Activated T-helper 1 cell treated with Interleukin-2 at 50 U/mL for 16 hours (primary cell): ENCODE results near the gene RHEB.
A peak's percentile ranks its signal among the peaks of the same experiment; 100 is the strongest.

Experiments
- DNase-seq: peaks from one replicate; pipeline ENCODE4 v3.0.0-alpha.2; 2020; ENCODE audit warnings: low read depth

Gene RHEB

DNA sequence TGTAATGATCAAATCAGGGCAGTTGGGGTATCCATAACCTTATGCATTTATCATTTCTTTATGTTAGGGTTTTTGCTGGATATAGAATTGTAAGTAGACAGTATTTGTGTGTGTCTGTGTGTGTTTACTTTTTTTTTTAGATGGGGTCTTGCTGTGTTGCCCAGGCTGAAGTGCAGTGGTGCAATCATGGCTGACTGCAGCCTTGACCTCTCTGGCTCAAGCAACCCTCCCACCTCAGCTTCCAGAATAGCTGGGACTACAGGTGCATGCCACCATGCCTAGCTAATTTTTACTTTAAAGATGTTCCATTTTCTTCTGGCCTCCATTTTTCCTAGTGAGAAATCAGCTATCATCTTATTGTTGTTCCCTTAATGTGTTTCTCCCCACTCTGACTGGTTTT lies 10.1 kb upstream of the RHEB start:
- no peak for DNase-seq

DNA sequence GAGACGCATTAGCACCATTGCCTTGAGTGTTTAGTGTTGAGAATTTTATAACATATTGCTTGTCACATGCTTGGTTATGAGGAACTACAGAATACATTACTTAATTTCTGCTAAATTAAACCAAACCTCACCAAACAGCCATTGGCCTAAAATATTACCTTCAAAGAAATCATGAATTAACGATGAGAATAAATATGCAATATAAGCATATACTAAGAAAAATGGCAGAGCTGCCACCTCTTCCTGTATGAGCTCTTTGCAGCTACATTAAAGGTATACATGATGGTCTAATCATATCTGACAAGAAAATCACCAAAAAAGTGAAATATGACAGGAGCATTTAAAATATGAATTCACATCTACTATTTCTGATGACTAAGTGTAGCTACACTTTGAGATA lies 5.2 kb upstream of the RHEB start:
- no peak for DNase-seq

DNA sequence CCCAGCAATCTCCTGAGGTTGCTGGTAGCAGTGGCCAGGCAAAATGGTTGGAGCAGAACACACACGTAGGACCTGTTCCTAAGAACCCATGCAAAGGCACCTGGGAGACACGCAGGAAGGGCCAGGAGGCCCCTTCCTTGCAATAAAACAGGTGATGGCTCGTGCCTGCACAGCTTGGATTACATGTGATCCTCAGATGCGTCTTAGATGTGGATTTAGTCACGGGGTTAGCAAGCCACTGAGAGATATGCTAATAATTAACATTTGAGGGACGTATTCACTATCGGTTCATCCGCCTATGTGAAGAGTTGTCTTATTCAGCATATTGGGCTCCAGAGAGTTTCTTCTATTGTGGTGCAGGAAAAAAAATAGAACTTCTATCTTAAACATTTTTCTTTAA lies 4.6 kb upstream of the RHEB start:
- no peak for DNase-seq

DNA sequence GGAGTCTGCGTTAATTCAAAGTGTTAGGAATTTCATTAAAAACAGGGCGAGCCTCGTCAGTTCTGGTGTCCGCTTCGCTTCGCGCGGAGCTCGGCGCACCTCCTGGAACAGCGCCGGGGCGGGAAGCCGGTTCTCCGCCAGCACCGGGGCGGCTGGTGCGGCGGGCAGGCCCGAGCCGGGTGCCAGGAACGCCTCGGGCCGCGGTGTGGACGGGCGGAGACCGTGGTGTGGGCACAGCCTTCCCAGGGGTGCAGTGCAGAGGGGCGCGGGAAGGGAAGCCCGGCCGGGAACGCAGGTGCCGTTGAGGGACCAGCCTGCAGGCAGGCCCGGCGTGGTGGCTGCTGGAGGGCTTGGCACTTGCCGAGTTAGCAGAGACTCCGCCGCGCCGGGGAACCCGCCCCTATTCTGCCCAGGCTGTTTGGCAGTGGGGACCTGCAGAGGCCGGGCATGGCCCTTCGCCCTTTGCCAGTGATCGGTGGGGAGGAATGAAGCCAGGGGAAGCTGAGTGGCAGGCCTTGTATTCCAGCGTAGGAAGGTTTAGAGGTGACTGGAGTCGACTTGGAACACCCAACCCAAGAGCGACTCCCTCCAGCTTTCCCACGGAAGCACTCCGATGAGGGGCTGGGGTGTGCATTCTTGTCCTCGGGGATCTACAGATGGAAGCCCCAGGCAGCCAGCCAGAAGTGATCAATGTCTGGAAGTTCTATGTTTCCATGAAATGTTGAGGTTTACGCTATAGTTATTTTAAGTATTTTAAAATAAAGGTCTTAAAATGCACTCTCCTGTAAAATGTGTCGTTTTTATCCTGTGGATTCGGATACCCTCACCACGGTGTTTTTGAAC lies 945 bp upstream of the RHEB start:
- DNase-seq: peak; percentile 4

DNA sequence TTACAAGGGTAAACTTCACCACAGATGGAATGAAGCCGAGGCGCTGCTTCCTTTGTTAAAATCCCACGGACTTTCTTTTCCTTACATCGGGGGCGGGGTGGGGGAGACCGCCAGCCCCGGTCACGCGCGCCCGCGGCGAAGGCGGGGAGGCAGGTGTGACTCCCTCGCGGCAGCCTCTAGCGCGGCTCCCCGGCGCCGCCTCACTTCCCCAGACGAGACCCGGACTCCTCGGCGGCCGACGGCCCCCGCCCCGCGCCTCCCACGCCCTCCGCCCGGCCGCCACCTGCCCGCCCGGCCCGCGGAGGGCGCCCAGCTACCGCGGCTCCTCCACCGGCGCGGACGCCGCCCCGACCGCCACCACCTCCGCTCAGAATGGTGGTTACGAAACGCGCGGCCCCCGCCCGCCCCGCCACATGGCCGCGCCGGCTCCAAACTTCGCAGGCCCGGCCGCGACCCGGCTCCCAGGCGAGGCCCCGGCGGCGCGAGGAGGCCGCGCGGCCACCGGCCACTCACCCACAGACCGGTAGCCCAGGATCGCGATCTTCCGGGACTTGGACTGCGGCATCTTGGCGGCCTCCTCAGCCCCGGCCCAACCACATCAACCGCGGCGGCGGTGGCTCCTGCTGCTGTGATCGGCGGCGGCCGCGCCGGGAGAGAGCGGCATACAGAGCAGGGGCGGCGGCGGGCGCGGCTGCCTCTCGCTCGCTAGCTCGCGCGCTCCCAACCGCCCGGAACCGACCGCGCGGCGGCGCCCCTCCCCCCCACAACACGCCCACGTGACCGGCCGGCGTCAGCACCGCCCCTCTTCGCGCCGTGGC lies 539 bp downstream of the RHEB start:
- peak; percentile 59 for DNase-seq

DNA sequence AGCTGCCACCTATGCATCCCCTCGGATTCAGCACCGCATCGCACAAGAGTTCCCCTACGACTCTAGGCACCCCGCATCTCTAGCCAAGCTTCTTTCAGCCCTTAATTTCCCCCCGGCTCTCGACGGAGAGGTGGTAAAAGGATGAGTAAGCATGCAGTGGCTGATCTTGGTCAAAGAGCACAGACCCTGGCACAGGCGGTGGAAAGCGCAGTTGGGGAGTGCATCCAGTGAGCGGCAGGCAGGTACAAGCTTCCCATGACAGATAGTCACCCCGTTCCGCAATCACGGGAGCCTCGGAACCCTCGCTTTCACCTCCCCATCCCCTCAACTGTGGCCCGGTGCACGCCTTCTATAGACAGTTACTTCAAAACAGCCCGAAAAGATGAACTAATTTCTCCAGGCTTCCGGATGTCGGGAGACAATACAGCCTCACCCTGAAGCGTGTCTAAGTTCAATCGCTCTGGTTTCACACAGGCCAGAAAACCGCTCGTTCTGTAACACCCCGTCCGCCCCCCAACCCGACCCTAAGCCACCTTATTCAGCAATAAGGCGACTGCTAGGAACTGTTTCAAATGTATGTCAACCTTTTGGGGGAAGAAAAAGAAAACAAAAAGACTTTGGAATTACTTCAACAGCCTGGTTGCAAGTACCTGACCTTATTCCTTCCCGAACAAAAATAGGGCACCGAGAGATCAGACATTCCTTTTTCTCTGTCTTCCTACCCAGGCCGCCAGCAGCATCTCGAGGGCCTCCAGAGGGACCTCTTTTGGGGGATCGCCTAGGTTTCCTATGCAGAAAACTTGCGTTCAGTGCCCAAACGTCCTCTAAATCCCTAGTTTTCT lies 1.4 kb downstream of the RHEB start:
- DNase-seq: peak; percentile 10

DNA sequence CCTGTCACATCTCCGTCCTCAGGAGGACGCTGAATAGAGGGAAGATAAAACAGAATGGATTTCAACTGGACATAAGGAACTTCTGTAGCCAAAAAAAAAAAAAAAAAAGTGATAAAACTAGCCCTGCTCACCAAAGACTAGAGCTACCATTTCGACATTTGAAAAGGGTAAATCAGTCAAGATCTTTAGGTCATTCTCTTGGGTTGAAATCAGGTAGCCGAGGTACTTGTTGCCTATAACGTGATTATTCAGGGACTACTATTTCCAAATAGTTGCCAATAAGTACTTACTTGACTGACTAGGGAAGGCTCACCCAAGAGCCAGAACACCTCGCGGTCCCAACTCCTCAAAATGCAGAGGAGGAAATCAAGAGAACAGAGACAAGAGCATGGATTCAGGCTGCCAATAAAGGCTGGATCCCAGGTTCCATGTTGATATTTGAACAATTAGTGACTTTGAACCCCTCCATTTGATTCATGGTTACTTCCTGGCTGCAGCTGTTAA lies 2.0 kb downstream of the RHEB start:
- no peak for DNase-seq

DNA sequence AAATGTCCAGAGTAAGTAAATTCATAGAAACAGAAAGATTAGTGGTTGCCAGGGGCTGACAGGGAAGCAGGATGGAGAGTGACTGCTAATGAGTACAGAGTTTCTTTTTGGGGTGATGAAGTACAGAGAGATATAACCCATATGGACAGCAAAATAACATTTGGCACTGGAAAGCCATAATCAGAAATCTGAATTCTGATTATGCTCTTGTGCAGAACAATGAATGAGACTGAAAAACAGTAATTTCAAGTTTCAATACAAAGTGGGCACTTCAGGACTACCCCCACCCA lies 4.5 kb downstream of the RHEB start:
- DNase-seq: no peak

DNA sequence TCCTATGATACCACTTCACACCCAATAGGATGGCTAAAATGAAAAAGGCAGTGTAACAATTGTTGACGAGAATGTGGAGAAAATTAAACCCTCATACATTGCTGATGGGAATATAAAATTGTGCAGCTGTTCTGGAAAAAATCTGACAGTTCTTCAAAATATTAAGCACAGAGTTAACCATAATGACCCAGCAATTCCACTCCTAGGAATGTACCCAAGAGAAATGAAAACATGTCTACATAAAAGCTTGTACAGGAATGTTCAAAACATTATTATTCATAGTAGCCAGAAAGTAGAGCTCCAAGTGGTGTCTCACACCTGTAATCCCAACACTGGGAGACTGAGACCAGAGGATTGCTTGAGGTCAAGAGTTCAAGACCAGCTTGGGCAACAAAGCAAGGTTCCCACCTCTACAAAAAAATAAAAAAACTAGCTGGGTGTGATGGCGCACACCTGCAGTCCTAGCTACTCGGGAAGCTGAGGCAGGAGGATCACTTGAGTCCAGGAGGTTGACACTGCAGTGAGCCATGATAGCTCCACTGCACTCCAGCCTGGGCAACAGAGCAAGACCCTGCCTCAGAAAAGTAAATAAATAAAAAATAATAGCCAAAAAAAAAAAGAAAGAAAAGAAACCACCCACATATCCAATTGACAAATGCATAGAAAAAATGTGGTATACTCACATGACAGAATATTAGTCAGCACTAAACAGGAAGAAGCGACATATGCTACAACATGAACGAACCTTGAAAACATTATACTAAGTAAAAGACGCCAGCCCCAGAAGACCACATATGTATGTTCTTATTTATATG lies 5.0 kb downstream of the RHEB start:
- no peak for DNase-seq

DNA sequence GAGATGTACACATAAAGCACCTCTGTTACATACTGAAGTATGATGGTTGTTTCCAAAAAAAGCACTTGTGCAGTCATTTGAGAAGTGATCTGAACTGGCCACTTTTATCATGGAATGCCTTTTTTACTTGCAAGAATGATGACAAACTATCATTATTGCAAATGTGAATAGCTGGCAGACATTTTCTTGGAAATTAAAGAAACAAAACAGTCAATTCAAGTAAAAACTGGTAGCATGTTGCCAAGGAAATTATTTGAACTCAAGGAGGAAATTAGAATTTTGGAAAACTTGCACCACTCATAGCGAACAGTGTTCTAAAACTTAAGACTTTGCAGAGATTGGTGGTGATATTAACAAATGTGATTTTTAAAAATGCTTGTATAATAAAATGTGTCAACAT lies 6.6 kb downstream of the RHEB start:
- DNase-seq: no peak

DNA sequence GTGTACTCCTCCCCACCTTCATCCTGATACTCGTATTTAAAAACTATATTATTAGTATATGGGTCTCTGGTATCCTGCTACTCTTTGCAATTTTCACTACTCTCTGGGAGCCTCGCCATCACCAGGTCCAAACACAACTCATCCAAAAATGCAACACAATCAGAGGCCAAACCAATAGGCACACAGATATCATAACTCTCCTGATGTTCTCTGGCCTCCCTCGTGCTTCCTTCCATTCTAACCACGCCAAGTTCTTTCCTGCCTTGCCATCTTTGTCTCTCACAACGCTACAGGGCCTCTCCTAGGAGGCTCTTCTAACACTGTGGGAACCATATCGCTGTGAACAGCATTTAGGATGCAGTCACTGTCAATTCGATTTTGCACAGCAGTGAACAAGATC lies 7.3 kb downstream of the RHEB start:
- no peak for DNase-seq

DNA sequence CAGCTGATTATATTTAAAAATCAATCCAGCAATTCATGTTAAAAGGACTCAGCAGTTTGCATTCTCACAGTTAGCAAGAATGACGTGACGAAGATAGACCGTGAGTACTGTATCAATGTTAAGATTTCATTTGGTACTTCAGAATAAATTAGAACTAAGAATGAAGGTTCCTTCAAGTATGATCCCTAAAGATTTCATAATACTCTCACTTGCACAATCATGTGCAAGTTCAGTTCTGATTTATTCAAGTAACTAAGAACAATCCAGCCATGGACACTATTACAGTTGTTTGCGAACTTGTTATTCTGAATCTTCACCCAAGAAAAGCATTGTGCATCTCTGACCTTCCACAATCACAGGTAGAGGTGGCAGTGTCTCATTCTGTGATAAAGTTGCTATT lies 7.7 kb downstream of the RHEB start:
- no peak for DNase-seq

DNA sequence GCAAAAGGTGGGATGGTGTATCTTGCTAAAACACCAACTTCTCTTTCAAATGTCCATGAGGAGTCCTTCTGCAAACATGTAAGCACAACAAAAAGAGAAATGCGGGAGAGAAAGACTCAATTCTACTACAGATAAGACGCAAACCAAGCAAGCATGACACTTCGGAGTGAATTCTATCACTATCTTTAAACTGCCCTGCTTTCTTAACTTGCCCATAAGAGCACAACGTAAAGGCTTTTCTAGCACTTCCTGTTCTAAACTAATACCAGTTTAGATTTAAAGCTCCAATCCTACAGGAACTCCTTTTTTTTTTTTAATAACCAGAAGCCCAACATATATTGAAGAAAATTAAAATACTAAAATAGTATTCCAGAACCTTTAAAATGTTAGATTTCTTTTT lies 8.4 kb downstream of the RHEB start:
- no peak for DNase-seq

DNA sequence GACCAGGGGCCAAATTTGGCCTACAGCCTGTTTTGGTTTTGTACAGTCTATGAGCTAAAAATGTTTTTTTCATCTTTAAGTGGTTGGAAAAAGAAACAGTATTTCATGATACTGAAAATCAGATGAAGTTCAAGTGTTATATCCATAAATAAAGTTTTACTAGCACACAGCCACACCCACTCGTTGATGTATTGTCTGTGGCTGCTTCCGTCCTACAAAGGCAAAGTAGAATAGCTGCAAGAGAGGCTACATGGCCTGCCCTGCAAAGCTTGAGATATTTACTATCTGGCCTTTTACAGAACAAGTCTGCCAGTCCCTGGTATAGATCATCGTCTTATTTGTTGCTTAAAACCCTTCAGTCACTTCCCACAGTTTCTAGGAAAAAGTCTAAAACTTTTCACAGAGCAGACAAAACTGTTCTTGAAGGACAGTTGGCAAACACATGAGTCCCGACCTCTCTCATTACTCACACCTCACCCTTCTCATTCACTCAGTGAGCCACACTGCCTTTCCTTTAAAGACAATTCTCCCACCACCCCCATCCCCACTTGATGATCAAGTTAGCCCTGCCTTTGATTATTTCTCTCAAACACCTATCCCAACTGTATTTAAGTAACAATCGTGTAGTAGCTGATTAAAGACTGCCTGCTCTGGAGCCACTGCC lies 9.9 kb downstream of the RHEB start:
- DNase-seq: no peak

DNA sequence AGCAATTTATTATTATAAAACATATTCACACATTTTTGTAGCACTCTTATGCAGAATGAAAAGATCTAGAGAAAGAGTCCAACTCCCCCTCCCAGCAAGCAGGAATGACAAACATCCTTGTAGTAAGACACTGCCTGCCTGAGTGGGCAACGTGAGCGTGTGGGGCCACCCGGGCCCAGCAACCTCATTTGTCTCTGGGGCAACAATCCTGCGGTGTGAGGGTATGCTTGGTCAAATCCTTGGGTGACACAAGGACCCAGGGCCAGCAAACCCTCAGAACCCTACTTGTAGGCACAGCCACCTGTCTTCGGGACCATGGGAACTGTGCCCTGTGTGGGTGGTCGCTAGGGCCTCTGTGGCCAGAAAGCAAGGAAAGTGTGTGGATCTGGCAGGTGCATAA lies 10.7 kb downstream of the RHEB start:
- DNase-seq: no peak

DNA sequence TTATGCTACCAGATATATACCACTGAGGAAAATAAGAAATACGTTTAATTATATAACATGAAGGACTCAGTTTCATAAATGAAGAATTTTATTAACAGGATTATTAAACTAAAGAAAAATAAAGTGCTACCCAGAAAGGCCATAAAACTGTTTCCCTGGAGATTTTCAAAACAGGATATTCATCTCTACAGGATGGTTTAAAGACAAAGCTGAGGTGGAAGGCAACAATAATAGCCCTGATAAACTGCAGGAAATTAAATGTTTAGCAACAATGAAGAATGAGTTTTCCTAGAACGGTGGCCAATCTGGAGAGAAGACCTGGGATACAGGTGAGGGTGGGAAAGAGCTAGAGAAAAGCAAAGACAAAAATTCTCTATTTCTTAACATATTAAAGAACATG lies 11.9 kb downstream of the RHEB start:
- no peak for DNase-seq

DNA sequence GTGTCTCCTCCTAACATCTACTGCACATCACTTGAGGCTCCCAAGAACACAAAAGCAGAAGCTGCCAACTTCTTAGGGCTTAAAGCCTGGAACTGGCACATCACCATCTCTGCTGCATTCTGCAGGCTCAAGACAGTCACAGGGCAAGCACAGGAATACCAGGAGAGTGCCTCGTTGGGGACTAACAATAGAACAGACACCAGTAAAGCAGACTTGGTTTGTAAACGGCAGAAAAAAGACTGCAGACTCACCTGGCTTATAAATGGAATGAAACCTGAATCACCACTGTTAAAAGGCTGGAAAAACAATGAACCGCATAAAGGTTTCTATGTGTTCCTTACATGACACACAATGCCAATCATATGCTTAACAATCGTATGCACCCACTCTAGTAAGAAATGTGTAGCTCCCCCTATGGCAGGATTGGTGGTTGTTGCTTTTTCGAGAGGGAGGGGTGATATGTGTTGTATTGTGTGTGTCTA lies 12.8 kb downstream of the RHEB start:
- DNase-seq: no peak

DNA sequence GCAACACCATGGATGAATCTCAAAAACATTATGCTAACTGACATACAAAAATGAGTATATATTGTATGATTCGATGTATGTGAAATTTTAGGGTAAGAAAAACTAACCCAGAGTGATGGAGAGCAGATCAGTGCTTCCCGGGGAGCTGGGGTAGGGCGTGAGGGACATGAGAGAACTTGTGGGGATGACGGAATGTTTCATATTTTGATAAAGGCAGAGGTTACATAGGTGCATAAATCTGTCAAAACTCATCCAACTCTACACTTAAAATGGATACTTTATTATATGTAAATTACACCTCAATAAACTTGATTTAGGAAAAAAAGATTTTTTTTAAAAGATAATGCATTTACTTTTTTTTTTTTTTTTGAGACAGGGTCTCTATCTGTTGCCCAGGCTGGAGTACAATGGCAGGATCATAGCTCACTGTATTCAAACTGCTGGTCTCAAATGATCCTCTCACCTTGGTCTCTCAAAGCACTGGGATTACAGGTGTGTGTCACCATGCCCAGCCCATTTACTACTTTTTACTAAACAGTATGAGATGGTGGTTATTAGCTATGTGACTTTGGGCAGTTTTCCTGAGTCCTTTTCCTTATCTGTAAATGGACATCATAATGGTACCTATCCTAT lies 13.7 kb downstream of the RHEB start:
- no peak for DNase-seq

DNA sequence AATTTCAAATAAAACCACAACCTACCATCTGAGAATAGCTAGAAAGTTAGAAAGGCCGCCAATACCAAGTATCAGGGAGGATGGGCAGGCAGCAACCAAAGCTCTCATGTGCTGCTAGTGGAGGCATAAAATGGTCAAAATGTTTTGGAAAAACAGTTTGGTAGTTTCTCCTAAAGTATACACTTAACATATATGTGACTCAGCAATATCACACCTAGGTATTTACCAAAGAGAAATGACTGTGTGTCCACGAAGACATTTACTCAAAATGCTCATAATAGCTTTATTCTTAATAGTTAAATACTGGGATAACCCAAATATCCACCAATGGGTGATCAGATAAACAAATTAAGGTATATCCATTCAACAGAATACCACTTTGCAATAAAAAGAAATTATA lies 14.3 kb downstream of the RHEB start:
- no peak for DNase-seq

DNA sequence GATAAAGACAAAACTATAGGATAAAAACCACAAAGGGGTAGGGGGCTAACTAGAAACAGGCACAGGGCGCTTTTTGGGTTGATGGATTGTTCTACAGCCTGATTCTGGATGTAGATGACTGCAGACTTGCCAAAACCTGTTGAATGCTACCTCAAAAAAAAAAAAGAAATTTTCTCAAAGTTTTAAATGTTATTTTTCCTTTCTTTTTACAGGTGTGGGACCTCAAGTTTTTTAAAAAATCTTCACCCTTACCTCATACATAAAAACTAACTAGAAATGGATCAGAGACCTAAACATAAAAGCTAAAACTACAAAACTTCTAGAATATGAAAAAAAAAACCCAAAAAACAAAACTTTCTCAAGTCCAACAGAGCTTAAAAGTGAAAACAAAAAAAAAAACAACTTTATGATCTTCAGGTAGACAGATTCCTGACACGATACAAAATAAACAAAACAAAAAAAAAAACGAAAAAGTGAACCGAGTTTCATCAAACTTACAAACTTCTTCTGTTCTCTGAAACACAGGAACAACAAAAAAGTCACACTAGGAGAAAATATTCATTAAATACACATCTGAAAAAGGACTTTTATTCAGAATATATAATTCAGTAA lies 14.9 kb downstream of the RHEB start:
- no peak for DNase-seq
